Activated naive CD8-positive, alpha-beta T cell (primary cell): ENCODE measurements around the gene ARHGAP31.
"Not testable (repeated sequence)": the region's sequence is repeated elsewhere in the genome, so short reads cannot be mapped to it uniquely, and the experiment has no call there.

Source experiments
- H3K27ac Mint-ChIP-seq: one replicate; pipeline ENCODE4 v1.8.0; 2021; ENCODE audit warnings: mixed read lengths
- H3K27me3 Mint-ChIP-seq: one replicate; pipeline ENCODE4 v1.8.0; 2021; ENCODE audit warnings: mixed read lengths
- H3K36me3 Mint-ChIP-seq: one replicate; pipeline ENCODE4 v1.8.0; 2021; ENCODE audit warnings: mixed read lengths
- H3K4me1 Mint-ChIP-seq: one replicate; pipeline ENCODE4 v1.8.0; 2021; ENCODE audit warnings: low read depth, mixed read lengths
- H3K4me3 Mint-ChIP-seq: one replicate; pipeline ENCODE4 v1.8.0; 2021; ENCODE audit warnings: mild to moderate bottlenecking, mixed read lengths
- H3K9me3 Mint-ChIP-seq: one replicate; pipeline ENCODE4 v1.8.0; 2021; ENCODE audit warnings: low read depth, mixed read lengths

ARHGAP31 gene, protein sequence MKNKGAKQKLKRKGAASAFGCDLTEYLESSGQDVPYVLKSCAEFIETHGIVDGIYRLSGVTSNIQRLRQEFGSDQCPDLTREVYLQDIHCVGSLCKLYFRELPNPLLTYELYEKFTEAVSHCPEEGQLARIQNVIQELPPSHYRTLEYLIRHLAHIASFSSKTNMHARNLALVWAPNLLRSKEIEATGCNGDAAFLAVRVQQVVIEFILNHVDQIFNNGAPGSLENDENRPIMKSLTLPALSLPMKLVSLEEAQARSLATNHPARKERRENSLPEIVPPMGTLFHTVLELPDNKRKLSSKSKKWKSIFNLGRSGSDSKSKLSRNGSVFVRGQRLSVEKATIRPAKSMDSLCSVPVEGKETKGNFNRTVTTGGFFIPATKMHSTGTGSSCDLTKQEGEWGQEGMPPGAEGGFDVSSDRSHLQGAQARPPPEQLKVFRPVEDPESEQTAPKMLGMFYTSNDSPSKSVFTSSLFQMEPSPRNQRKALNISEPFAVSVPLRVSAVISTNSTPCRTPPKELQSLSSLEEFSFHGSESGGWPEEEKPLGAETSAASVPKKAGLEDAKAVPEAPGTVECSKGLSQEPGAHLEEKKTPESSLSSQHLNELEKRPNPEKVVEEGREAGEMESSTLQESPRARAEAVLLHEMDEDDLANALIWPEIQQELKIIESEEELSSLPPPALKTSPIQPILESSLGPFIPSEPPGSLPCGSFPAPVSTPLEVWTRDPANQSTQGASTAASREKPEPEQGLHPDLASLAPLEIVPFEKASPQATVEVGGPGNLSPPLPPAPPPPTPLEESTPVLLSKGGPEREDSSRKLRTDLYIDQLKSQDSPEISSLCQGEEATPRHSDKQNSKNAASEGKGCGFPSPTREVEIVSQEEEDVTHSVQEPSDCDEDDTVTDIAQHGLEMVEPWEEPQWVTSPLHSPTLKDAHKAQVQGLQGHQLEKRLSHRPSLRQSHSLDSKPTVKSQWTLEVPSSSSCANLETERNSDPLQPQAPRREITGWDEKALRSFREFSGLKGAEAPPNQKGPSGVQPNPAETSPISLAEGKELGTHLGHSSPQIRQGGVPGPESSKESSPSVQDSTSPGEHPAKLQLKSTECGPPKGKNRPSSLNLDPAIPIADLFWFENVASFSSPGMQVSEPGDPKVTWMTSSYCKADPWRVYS (N-terminal part only)

GRCh38 chr3:119293871-119294695 is at the start of gene ARHGAP31:
TSS of gene ARHGAP31 (plus strand) at chr3:119294383. CDS start at chr3:119294905, 522 bp downstream.
- Mint-ChIP-seq H3K36me3 (peaks cover 7% of the 10 kb centered on the region), H3K27ac (peak within 1 kb of the TSS; percentile 91), H3K4me3 (peak within 1 kb of the TSS; percentile 92), H3K9me3 (no peaks in the 10 kb centered on the region), H3K27me3 (no peaks in the 10 kb centered on the region), H3K4me1 (peaks cover 49% of the 10 kb centered on the region)

DNA sequence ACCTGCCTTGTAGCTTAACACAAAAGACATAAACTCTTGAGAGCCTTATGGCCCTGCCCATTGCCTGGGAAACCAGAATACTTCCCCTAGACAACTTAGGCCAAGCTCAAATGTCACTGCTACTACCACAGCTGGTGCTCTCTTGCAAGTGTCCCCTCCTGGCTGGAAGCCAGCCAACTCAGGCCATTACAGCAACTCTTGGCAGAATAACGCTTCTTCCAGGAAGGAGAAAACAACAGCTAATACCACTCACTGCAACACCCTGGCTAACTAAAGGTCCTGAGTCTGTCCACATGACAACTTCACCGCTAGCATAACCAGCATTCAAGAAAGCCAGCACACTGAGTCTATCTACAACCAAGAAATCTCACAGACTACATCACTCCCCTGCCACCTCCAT is 48.4 kb upstream of the ARHGAP31 start:
- H3K27ac Mint-ChIP-seq: no peak overlapping the region
- no peaks in the 10 kb centered on the region for H3K27me3 Mint-ChIP-seq
- peaks cover 4% of the 10 kb centered on the region for H3K4me1 Mint-ChIP-seq
- H3K9me3 Mint-ChIP-seq: peaks cover 17% of the 10 kb centered on the region
- H3K4me3 Mint-ChIP-seq: no peak overlapping the region
- H3K36me3 Mint-ChIP-seq: peaks cover 10% of the 10 kb centered on the region

DNA sequence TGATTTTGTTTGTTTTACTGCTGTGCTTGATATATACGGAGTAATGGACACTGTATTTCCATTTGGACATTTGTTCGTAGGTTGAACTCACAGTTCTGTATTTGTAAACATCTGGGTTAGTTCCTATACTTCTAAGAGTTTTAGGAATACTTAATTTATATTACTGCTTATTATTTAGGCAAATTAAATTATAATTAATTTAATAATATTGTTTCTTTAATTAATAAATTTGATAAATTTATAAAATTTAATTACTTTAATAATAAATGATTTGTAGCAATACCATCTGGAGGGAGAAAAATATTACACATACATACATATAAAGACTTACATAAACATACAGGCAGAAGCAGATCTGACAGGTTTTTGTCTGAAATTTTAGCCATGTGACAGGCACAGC is 39.0 kb upstream of the ARHGAP31 start:
- Mint-ChIP-seq H3K27me3 (no peaks in the 10 kb centered on the region), H3K4me3 (no peak overlapping the region), H3K4me1 (no peaks in the 10 kb centered on the region), H3K27ac (no peak overlapping the region), H3K36me3 (no peaks in the 10 kb centered on the region), H3K9me3 (no peaks in the 10 kb centered on the region)

GRCh38 chr3:119257111-119257510 is 37.1 kb upstream of the ARHGAP31 start:
- Mint-ChIP-seq H3K9me3 (no peaks in the 10 kb centered on the region), H3K4me1 (no peaks in the 10 kb centered on the region), H3K27me3 (no peaks in the 10 kb centered on the region), H3K27ac (no peak overlapping the region), H3K4me3 (no peak overlapping the region), H3K36me3 (no peaks in the 10 kb centered on the region)

GRCh38 chr3:119257654-119258410 is 36.4 kb upstream of the ARHGAP31 start:
- Mint-ChIP-seq H3K4me1 (no peaks in the 10 kb centered on the region), H3K4me3 (no peak overlapping the region), H3K27ac (no peak overlapping the region), H3K9me3 (no peaks in the 10 kb centered on the region), H3K36me3 (no peaks in the 10 kb centered on the region), H3K27me3 (peaks cover 1% of the 10 kb centered on the region)

DNA sequence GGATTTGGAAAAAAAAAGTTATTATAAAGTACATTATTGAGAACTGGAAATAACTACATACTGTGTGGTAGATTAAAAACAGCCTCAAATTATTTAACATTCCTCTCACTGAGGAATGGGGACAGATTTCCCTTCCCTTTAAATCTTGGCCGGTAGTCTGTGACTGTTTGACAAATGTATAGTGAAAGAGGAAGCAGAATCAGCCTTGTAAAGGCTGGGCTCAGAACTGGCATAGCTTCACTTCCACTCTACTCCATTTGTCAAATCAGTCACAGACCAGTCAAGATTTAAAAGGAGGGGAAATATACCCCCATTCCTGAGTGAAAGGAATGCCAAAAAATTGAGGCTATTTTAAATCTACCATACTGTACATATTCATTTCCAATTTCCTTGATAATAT is 35.3 kb upstream of the ARHGAP31 start:
- H3K27ac Mint-ChIP-seq: no peak overlapping the region
- no peaks in the 10 kb centered on the region for H3K9me3 Mint-ChIP-seq
- H3K4me1 Mint-ChIP-seq: no peaks in the 10 kb centered on the region
- H3K36me3 Mint-ChIP-seq: no peaks in the 10 kb centered on the region
- H3K27me3 Mint-ChIP-seq: peaks cover 1% of the 10 kb centered on the region
- H3K4me3 Mint-ChIP-seq: no peak overlapping the region

GRCh38 chr3:119259821-119260220 is 34.4 kb upstream of the ARHGAP31 start:
- H3K9me3 Mint-ChIP-seq: no peaks in the 10 kb centered on the region
- H3K27ac Mint-ChIP-seq: no peak overlapping the region
- H3K4me3 Mint-ChIP-seq: no peak overlapping the region
- H3K36me3 Mint-ChIP-seq: no peaks in the 10 kb centered on the region
- no peaks in the 10 kb centered on the region for H3K4me1 Mint-ChIP-seq
- H3K27me3 Mint-ChIP-seq: peaks cover 1% of the 10 kb centered on the region

- Mint-ChIP-seq H3K4me1 (no peaks in the 10 kb centered on the region), H3K9me3 (no peaks in the 10 kb centered on the region), H3K36me3 (no peaks in the 10 kb centered on the region), H3K27me3 (peaks cover 1% of the 10 kb centered on the region), H3K4me3 (no peak overlapping the region), H3K27ac (no peak overlapping the region)
Measured at GRCh38 chr3:119261055-119261454, 33.1 kb upstream of the ARHGAP31 start.

DNA sequence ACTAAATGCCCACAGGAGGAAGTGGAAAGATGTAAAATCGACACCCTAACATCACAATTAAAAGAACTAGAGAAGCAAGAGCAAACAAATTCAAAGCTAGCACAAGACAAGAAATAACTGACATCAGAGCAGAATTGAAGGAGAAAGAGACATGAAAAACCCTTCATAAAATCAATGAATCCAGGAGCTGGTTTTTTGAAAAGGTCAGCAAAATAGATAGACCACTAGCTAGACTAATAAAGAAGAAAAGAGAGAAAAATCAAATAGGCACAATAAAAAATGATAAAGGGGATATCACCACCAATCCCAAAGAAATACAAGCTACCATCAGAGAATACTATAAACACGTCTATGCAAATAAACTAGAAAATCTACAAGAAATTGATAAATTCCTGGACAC is 24.0 kb upstream of the ARHGAP31 start:
- H3K27ac Mint-ChIP-seq, H3K9me3 Mint-ChIP-seq, H3K4me1 Mint-ChIP-seq, H3K27me3 Mint-ChIP-seq, H3K4me3 Mint-ChIP-seq, H3K36me3 Mint-ChIP-seq: not testable (repeated sequence)

DNA sequence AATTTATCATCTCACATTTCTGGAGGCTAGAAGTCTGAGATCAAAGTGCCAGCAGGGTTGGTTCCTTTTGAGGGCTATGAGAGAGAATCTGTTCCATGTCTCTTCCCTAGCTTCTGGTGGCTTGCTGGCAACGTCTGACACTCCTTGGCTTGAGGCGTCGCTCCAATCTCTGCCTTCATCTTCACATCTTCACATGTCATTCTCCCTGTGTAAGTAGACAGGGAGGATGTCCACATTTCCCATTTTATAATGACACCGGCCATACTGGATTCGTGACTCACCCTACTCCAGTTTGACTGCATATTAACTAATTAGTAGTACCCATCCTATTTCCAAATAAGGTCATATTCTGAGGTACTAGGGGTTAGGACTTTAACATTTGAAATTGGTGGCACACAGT is 17.5 kb upstream of the ARHGAP31 start:
- peaks cover 2% of the 10 kb centered on the region for H3K9me3 Mint-ChIP-seq
- H3K27me3 Mint-ChIP-seq: no peaks in the 10 kb centered on the region
- H3K36me3 Mint-ChIP-seq: peaks cover 2% of the 10 kb centered on the region
- peak overlapping the region; percentile 5 for H3K27ac Mint-ChIP-seq
- no peak overlapping the region for H3K4me3 Mint-ChIP-seq
- H3K4me1 Mint-ChIP-seq: peaks cover 8% of the 10 kb centered on the region

DNA sequence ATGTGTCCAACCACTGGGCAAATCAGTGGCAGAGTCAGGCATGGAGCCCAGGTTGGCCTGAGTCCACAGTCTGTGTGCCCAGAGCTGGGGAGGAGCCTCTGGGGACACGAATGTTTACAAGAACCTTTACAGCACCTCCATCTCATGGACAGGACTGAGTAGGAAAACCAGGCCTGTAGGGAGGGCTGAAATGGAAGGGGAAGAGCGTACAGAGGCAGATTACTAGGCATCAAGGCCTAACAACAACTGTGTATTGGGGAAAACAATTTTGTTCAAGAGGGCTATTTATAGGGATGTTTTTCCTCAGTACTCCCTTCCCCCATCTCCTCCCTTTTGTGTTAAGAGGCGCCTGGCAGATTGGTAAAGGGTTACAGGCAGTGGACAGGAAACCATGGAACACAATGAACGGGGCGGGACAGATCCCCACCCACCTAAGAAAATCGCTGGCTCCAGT is 15.1 kb upstream of the ARHGAP31 start:
- Mint-ChIP-seq H3K9me3 (peaks cover 20% of the 10 kb centered on the region), H3K27me3 (no peaks in the 10 kb centered on the region), H3K36me3 (peaks cover 13% of the 10 kb centered on the region), H3K4me3 (no peak overlapping the region), H3K27ac (no peak overlapping the region), H3K4me1 (peaks cover 8% of the 10 kb centered on the region)

GRCh38 chr3:119279584-119280243 is 14.5 kb upstream of the ARHGAP31 start:
- Mint-ChIP-seq H3K4me3 (no peak overlapping the region), H3K27ac (no peak overlapping the region), H3K4me1 (peaks cover 5% of the 10 kb centered on the region), H3K27me3 (no peaks in the 10 kb centered on the region), H3K9me3 (peaks cover 20% of the 10 kb centered on the region), H3K36me3 (peaks cover 13% of the 10 kb centered on the region)

DNA sequence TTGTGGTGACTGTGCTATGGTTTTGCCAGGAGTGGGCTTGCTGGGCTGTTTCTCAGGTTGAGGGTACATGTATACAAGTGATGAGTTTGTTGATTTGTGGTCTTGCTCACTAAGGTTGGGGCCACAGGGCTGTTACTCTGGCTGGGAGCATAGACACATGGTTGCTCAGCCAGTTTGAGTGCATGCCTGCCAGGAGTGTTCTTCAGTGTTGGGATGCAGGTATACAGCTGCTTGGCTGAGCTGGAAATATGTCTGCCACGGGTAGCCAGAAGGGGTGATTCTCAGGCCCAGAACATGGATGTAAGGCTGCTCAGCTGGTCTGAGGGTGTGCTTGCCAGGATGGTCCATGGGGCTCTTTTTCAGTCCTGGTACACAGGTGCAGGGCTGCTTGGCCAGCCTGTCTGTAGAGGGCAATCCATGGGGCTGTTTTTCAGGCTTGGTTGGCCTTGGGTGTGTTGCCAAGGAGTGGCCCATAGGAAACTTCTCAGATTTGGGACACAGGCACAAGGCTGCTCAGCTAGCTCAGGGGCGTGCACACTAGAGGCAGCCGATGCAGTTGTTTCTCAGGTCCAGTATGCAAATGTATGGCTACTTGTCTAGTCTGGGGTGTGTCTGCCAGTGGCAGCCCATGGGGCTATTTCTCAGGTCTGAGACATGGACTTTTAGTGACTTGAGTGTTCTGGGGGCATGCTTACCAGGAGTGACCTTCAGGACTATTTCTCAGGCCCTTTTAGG is 5.3 kb upstream of the ARHGAP31 start:
- Mint-ChIP-seq H3K36me3 (peaks cover 9% of the 10 kb centered on the region), H3K27me3 (no peaks in the 10 kb centered on the region), H3K27ac (no peak overlapping the region), H3K9me3 (peaks cover 20% of the 10 kb centered on the region), H3K4me1 (peaks cover 18% of the 10 kb centered on the region), H3K4me3 (no peak overlapping the region)
